Body of pancreas (tissue), 4 donors: ENCODE measurements around the gene HOXA10. TPM values are rescaled to one million over a fixed set of nuclear protein-coding genes. Genes with fewer than 3 reads are reported as not detected.
A peak's percentile ranks its signal among the peaks of the same experiment; 100 is the strongest.

Source experiments
- ATAC-seq: fragments of 150-250 bp; one replicate; pipeline ENCODE4 v1.9.1; 2016
- DNase-seq, 4 donors: peaks; one replicate each; pipeline ENCODE4 v3.0.0-alpha.2; 2019
- H3K27ac ChIP-seq, 4 donors: fragments of 200-600 bp; sonication (generic); 1 replicate in 3 of 4; 2 replicates in 1 of 4; pipeline versions ENCODE4 v1.5.1 to v1.6.1; 2016 to 2019; ENCODE audit warnings: mild to moderate bottlenecking in 1 of 4, mixed read lengths in 1 of 4, moderate library complexity in 1 of 4
- H3K27me3 ChIP-seq, 2 donors: fragments of 200-600 bp; sonication (generic); one replicate each; pipeline ENCODE4 v1.6.0; 2016; ENCODE audit warnings: mild to moderate bottlenecking in 1 of 2
- H3K36me3 ChIP-seq, 2 donors: fragments of 200-600 bp; sonication (generic); replicated peaks in 1 of 2; 2 replicates each; pipeline ENCODE4 v1.5.1; 2016; ENCODE audit warnings: low read depth in 2 of 2; ENCODE audit not compliant: insufficient read depth in 1 of 2
- H3K4me1 ChIP-seq: fragments of 200-600 bp; sonication (generic); one replicate; pipeline ENCODE4 v1.6.0; 2016
- H3K4me3 ChIP-seq, 2 donors: fragments of 200-600 bp; sonication (generic); 1 replicate in 1 of 2; 2 replicates in 1 of 2; pipeline ENCODE4 v1.5.1; 2016 to 2019
- H3K9me3 ChIP-seq, 3 donors: fragments of 200-600 bp; sonication (generic); 1 replicate in 2 of 3; 2 replicates in 1 of 3; pipeline ENCODE4 v1.5.1; 2016
- POLR2A ChIP-seq, 3 donors: fragments of 450-650 bp; IDR thresholded peaks; one replicate each; pipeline ENCODE4 v1.6.1; 2016; ENCODE audit warnings: antibody characterized with exemption in 3 of 3, mild to moderate bottlenecking in 2 of 3
- WGBS, 2 donors: methylation state at CpG; one replicate each; pipeline ENCODE4 v1.1.5; 2017; 5-methylcytosine and 5-hydroxymethylcytosine counted together
- intact Hi-C: fragments of 100-400 bp; cut with DNase I; formaldehyde crosslinking; loops from one replicate; pipeline ENCODE4 v1.15.1; 2023
- total RNA-seq, 2 donors: library from RNA; depleted of rRNA; stranded (reverse); fragments of >200 nt; gene quantifications; one replicate each; pipeline ENCODE4 v1.1.0, GENCODE V29; 2016
- TF ChIP-seq, protein P1 (sequence below), 7 experiments: fragments of 450-650 bp in 4 of 7; fragments of 200-600 bp in 3 of 7; sonication (generic) in 3 of 7; IDR thresholded peaks; one replicate each; pipeline ENCODE4 v1.5.1; 2016 to 2019; ENCODE audit warnings: antibody characterized with exemption in 7 of 7

HOXA10 gene
- total RNA-seq, 2 donors from 2014 or later: 0.52 TPM; not detected in 1

DNA sequence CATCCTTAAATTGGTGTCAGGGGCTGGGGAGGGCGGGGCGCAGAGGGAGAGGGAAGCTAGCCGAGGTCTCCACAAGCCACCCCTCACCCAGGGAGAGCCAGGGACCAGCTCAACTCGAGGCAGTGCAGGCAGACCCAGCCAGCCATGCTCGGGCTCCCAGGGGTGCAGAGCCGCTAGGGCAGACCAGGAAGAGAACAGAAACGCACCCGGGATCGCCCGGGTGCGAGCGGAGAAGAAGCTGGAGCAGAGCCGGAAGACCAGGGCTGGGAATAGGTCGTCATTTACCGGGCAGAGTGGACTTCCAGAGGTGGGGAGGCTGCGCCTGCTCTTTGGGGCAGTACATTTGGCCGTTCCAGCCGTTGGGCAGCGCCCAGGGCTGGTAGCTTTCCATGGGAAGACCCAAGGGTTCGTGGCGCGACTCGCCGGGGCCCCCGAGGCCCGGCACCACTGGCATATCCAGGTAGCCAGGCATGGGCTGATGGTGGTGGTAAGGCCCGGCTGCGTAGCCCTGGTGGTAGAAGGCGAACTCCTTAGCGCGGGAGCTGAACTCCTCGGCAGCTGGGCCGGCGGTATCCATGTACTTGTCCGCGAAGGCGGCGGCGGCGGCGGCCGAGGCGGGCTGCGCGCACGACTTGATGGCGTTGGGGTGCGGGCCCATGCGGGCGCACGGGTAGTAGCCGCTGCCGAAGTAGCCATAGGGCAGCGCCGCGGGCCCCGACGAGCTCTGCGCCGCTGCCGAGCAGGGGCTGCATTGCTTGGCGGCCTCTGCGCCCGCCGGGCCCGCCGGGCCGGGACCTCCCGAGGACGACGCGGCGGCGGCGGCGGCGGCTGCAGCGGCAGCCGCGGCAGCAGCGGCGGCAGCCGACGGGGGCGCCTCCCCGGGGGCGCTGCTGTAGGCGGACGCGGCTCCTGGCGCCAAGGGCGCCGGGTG lies 25.0 kb upstream of the HOXA10 start:
- Histone ChIP-seq H3K27me3 (peaks cover 0 to 90% of the 10 kb centered on the region in 2 donors), H3K4me1 (peaks cover 35% of the 10 kb centered on the region), H3K36me3 (no peaks in the 10 kb centered on the region), H3K9me3 (no peaks in the 10 kb centered on the region), H3K4me3 (no peak overlapping the region), H3K27ac (no peak overlapping the region)
- peak; percentile 23 for ATAC-seq
- WGBS, 2 donors: 2 to 8% methylated on average over 10 to 89 of the region's 93 CpGs
- intact Hi-C loops: loop anchor here (5.0 to 10.0 kb wide), 4 partner anchors 376 to 896 kb away; no protein-coding TSS in a partner anchor
- TF ChIP-seq, protein P1, sequence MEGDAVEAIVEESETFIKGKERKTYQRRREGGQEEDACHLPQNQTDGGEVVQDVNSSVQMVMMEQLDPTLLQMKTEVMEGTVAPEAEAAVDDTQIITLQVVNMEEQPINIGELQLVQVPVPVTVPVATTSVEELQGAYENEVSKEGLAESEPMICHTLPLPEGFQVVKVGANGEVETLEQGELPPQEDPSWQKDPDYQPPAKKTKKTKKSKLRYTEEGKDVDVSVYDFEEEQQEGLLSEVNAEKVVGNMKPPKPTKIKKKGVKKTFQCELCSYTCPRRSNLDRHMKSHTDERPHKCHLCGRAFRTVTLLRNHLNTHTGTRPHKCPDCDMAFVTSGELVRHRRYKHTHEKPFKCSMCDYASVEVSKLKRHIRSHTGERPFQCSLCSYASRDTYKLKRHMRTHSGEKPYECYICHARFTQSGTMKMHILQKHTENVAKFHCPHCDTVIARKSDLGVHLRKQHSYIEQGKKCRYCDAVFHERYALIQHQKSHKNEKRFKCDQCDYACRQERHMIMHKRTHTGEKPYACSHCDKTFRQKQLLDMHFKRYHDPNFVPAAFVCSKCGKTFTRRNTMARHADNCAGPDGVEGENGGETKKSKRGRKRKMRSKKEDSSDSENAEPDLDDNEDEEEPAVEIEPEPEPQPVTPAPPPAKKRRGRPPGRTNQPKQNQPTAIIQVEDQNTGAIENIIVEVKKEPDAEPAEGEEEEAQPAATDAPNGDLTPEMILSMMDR (IDR thresholded peaks at IDR 0.05): no peak
- no peak for TF ChIP-seq POLR2A (IDR thresholded peaks at IDR 0.05)
- DNase-seq: peak in 1 of 4 donors; percentile 13

DNA sequence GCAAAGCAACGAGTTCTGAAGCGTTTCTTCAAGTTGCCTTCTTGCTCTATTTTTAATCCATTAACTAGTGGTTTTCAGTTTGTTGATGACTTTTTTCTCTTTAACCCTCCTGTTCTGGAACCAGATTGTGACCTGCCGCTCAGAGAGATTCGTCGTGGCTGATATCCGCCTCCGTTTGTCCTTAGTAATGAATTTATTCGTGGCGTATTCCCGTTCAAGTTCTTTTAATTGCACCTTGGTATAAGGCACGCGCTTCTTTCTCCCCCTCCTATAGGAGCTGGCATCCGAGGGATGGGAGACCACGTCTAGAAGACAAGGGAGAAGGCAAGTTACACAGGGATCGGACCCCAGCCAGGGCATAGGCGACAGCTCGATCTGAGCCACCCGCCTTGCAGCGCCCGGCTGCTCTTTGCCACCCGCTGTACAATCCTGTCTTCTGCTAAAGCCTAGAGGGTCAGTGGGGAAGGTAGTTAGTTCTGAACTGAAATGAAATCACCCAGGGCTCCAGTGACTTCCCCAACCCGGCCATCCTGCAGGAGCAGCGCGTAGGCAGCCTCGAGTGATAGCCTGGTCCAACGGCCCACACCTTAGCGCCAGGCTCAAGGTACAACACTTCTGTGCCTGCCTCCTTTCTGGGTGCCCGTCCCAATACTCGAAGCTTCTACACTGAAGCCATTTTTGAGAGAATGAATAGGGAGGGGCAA lies 24.2 kb upstream of the HOXA10 start:
- intact Hi-C loops: loop anchor here (5.0 to 10.0 kb wide), 4 partner anchors 377 to 897 kb away; no protein-coding TSS in a partner anchor
- Histone ChIP-seq H3K4me3 (no peak overlapping the region), H3K9me3 (no peaks in the 10 kb centered on the region), H3K4me1 (peaks cover 37% of the 10 kb centered on the region), H3K27ac (no peak overlapping the region), H3K36me3 (no peaks in the 10 kb centered on the region), H3K27me3 (peaks cover 0 to 90% of the 10 kb centered on the region in 2 donors)
- no peak for TF ChIP-seq POLR2A (IDR thresholded peaks at IDR 0.05)
- TF ChIP-seq, protein P1 (IDR thresholded peaks at IDR 0.05): no peak
- DNase-seq: peak in 2 of 4 donors; percentile 5 to 8
- no peak for ATAC-seq
- WGBS, 2 donors: 10 to 16% methylated on average over 29 of the region's 29 CpGs

DNA sequence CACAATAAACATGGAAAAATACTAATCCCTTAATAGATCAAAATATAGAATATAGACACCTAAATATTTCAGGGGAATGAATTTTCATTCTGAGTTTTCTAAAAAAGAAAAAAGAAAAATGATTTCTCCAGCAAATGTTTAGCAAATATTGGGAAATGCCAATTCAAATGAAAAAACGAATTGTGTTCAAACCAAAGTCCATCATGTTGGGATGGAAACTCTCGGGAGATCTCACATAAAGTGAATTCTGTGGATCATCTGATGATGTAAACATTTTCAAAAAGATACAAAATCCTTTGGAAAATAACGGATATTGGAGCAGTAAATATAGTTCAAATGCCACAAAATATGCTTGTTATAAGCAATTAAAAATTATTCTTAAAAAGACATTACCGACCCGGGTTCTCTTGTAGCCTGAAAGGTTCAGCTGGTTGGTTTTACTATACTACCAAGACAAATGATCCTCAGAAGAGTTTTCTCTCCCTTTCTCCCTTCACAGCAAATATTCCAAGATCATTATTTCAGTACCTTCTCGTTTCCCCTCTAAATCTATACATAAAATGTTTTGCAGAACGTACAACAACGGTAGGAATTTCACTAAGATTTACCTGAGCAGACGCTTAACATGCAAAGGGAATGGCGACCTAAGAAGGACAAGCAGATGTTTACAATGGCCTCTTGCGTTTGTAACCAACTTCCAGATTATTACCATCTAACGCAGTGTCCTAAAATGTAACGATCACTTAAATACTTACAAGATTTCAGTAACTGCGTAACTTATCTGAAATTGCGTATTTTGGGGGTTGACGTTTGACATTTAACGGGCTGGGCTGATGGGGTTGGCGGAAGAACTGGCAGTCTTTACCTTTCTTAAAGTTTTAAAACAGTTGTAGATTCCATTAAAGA lies 23.3 kb upstream of the HOXA10 start:
- peaks cover 46% of the 10 kb centered on the region for H3K4me1 ChIP-seq
- intact Hi-C loops: loop anchor here (5.0 to 10.0 kb wide), 4 partner anchors 377 to 897 kb away; no protein-coding TSS in a partner anchor
- H3K27ac ChIP-seq: no peak overlapping the region
- no peak for ATAC-seq
- no peaks in the 10 kb centered on the region for H3K9me3 ChIP-seq
- no peak overlapping the region for H3K4me3 ChIP-seq
- H3K36me3 ChIP-seq: no peaks in the 10 kb centered on the region
- DNase-seq: no peak
- TF ChIP-seq, protein P1 (IDR thresholded peaks at IDR 0.05): no peak
- no peak for TF ChIP-seq POLR2A (IDR thresholded peaks at IDR 0.05)
- H3K27me3 ChIP-seq: peaks cover 0 to 91% of the 10 kb centered on the region in 2 donors
- WGBS, 2 donors: 15 to 25% methylated on average over 18 of the region's 18 CpGs

DNA sequence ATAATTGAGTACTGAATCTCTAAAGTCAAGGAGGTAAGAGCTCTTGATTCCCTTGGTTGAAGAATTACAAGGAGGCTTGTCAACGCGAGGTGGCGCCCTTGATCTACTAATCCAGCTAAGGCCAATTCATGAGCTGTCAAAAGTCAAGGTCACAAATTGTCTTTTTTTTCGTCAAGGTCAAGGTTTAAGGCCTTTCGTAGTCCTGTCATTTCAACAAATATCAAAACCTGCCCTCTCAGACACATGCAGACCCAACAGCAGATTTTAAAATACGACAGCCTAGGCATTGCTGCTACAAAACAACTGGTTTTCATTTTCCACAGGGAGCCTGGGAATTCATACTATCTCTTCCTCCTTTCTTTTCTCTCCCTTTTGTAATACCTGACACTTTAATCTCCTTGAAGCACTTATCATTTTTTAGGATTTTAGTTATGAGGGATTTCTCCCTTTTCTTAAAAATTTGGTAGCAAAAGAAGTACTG lies 22.2 kb upstream of the HOXA10 start:
- peak; percentile 70 to 86 (median 80) for DNase-seq
- Histone ChIP-seq H3K36me3 (no peaks in the 10 kb centered on the region), H3K27ac (no peak overlapping the region), H3K9me3 (no peaks in the 10 kb centered on the region), H3K4me3 (no peak overlapping the region), H3K27me3 (peaks cover 0 to 92% of the 10 kb centered on the region in 2 donors), H3K4me1 (peaks cover 44% of the 10 kb centered on the region)
- 4% methylated on average over 6 of the region's 6 CpGs for WGBS, 2 donors
- TF ChIP-seq, protein P1 (IDR thresholded peaks at IDR 0.05): peak; percentile 38 to 81 (median 76)
- no peak for TF ChIP-seq POLR2A (IDR thresholded peaks at IDR 0.05)
- no peak for ATAC-seq
- intact Hi-C loops: loop anchor here (5.0 to 10.0 kb wide), 4 partner anchors 378 to 898 kb away; no protein-coding TSS in a partner anchor
